Neural cell (in vitro differentiated cells): ENCODE results near the gene HS3ST5.

Experiments used
- CTCF ChIP-seq: fragments of 450-650 bp; IDR thresholded peaks from 2 replicates; pipeline ENCODE4 v1.5.1; 2014; ENCODE audit warnings: antibody characterized with exemption, mild to moderate bottlenecking, moderate library complexity; ENCODE audit not compliant: poor library complexity, severe bottlenecking
- MXI1 ChIP-seq: fragments of 450-650 bp; conservative IDR thresholded peaks from 2 replicates; pipeline ENCODE4 v1.6.1; 2014; ENCODE audit warnings: antibody characterized with exemption, mild to moderate bottlenecking; ENCODE audit not compliant: poor library complexity, severe bottlenecking

- TF ChIP-seq CTCF (no peak), MXI1 (no peak)
Observed at GRCh38 chr6:114382406-114382805, 39.6 kb upstream of the HS3ST5 start.
